LNCAP (cell line): Measurements from ENCODE around the gene SNX8.

Experiments
- TF ChIP-seq, protein P1 (sequence below): fragments of 450-650 bp; IDR thresholded peaks from 2 replicates; pipeline ENCODE4 v1.5.1; 2017; ENCODE audit warnings: mild to moderate bottlenecking

The SNX8 gene

DNA sequence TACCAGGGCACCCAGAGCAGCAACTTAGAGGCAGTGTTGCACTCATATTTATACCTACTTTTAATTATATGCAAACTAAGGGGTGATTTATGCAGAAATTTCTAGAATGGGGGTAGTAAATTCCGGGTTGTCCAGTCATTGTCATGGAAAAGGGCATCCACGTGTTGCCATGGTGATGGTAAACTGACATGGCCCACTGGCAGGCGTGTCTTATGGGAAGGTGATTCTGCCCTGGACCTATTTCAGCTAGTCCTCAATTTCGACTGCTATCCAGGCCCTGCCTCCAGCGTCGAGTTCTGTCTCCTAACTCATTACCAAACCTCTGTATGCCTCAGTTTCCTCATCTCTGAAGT lies 12.8 kb downstream of the SNX8 start:
- TF ChIP-seq, protein P1, sequence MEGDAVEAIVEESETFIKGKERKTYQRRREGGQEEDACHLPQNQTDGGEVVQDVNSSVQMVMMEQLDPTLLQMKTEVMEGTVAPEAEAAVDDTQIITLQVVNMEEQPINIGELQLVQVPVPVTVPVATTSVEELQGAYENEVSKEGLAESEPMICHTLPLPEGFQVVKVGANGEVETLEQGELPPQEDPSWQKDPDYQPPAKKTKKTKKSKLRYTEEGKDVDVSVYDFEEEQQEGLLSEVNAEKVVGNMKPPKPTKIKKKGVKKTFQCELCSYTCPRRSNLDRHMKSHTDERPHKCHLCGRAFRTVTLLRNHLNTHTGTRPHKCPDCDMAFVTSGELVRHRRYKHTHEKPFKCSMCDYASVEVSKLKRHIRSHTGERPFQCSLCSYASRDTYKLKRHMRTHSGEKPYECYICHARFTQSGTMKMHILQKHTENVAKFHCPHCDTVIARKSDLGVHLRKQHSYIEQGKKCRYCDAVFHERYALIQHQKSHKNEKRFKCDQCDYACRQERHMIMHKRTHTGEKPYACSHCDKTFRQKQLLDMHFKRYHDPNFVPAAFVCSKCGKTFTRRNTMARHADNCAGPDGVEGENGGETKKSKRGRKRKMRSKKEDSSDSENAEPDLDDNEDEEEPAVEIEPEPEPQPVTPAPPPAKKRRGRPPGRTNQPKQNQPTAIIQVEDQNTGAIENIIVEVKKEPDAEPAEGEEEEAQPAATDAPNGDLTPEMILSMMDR, result no peak

DNA sequence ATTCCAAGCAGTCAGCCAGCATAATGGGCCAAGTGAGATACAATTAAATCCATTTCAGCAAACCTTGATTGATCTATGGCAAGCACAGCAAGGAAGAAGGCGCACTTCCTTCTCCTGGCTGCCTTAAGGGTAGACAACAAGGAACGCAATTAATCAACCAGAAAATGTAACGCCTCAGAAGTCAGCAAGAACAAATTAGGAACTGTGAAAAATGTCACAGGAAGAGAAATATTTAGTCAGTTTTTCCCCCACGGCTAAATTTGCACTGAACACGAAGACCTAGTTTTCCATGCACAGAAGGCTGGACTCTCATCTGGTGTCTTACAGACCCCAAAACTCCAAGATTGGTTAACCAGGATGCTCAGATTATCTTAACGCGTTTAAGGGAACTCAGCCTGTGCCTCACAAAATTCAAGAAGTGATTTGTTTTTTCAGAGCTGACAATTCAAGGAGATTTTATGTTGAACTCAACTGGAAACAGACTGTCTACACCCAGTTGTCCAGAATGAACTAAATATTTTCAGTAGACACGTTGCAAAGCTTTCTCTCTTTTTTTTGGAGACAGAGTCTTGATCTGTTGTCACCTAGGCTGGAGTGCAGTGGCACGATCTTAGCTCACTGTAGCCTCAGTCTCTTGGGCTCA lies 14.2 kb downstream of the SNX8 start:
- TF ChIP-seq, protein P1, result no peak

DNA sequence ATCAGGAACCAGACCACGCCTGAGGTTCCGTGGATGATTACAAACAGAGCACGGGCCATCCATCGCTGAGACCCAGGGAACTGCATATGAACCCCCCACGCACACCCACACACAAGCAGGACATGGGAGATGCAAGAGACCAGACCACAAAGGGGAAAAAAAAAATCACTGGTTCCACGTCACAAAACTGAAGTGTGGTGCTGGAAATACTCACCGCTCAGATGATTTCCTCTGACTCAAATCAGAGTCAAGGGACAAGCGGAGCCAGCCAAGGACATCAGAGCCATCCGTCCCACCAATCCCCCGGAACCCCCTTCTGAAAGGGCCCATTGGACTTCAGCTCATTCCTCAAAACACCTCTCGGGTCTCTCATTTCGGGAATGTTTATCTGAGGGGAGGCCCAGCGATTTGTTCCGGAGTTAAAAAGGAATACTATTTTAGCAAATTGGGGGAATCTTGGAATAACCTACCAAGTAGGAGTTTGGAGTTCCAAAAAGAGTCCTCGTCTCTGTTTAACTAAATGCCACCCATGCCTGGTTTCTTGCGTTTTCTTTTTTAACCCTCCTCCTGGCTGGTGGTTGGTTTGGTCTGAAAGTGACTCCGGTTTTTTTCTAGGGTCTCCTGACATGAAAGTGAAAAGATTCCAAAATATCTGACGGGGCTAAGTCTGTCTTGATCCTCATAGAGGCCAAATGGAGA lies 15.0 kb downstream of the SNX8 start:
- TF ChIP-seq, protein P1, result no peak

DNA sequence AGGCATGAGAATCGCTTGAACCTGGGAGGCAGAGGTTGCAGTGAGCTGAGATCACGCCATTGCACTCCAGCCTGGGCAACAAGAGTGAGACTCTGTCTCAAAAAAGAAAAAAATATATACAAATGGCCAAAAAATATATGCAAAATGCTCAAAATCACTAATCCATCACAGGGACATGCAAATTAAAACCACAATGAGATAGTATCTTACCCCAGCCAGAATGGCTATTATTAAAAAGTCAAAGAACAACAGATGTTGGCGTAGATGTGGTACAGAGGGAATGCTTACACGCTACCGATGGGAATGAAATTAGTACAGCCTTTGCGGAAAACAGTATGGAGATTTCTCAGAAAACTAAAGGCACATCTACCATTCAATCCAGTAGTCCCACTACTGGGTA lies 17.4 kb downstream of the SNX8 start:
- TF ChIP-seq, protein P1, result no peak

DNA sequence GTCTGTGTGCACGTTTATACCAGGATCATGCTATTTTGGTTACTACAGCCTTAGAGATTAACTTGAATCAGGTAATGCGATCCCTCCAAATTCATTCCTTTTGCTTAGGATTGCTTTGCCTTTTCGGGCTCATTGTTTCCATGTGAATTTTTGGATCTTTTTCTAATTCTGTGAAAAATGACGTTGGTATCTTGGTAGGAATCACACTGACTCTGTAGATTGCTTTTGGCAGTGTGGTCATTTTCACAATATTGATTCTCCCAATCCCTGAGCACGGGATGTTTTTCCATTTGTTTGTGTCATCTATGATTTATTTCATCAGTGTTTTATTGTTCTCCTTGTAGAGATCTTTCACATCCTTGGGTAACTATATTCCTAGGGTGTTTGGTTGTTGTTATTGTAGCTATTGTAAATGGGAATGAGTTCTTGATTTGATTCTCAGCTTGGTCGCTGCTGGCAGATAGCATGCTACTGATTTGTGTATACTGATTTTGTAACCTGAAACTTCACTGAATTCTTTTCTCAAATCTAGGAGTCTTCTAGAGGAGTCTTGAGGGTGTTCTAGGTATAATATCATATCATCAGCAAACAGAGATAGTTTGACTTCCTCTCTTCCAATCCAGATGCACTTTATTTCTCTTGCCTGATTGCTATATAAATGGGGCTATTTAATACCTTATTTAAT lies 18.2 kb downstream of the SNX8 start:
- TF ChIP-seq, protein P1, result no peak

DNA sequence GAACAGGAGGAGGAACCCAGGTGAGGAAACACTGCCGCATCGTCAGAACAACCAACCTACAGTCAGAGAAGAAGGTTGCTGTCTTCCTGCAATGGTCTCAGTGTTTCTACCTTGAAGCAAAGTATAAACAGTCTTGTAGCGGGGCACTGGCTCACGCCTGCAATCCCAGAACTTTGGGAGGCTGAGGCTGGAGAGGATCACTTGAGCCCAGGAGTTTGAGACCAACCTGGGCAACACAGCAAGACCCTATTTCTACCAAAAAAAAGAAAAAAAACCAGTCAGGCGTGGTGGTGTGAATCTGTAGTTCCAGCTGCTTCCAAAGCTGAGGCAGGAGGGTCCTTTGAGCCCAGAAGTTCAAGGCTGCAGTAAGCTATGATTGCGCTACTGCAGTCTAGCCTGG lies 23.4 kb downstream of the SNX8 start:
- TF ChIP-seq, protein P1, result no peak

DNA sequence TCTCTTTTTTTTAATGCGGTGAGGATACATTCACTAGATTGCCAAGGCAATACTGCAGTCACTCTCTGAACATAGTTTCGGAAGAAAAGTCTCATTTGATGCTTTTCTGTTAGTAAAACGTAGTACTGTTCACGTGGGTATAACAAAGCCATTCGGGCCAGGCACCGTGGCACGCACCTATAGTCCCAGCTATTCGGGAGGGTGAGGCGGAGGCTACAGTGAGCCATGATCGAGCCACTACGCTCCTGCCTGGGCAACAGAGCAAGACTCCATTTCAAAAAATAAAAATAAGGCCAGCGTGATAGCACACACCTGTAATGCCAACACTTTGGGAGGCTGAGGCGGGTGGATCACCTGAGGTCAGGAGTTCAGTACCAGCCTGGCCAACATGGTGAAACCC lies 24.6 kb downstream of the SNX8 start:
- TF ChIP-seq, protein P1, result no peak
